Kidney (tissue), 14 donors: ENCODE results near the gene GRAP. TPM values are rescaled to one million over a fixed set of nuclear protein-coding genes. Genes with fewer than 3 reads are reported as not detected.

ENCODE experiments used
- DNase-seq, 5 donors: peaks; one replicate each; pipeline ENCODE4 v3.0.0-alpha.2; 2013 to 2020
- FAIRE-seq: peaks from 2 replicates; lab custom pipeline; 2012; peaks lifted over from hg19 to GRCh38; lab: Jason Lieb, UNC
- H3K27ac ChIP-seq, 2 donors: one replicate each; pipeline ENCODE4 v1.7.0; 2013; ENCODE audit warnings: low read depth in 2 of 2, low read length in 2 of 2, inconsistent platforms in 1 of 2
- H3K27me3 ChIP-seq: one replicate; pipeline ENCODE4 v1.7.1; 2013; ENCODE audit warnings: low read length, inconsistent platforms; ENCODE audit not compliant: control insufficient read depth, insufficient read depth
- H3K36me3 ChIP-seq, 3 donors: one replicate each; pipeline versions ENCODE4 v1.7.0 to v1.7.1; 2013; ENCODE audit warnings: low read length in 3 of 3, control low read depth in 1 of 3, inconsistent platforms in 1 of 3; ENCODE audit not compliant: insufficient read depth in 3 of 3, control insufficient read depth in 2 of 3
- H3K4me1 ChIP-seq, 3 donors: one replicate each; pipeline versions ENCODE4 v1.7.0 to v1.7.1; 2013; ENCODE audit warnings: low read length in 3 of 3, inconsistent platforms in 1 of 3, low read depth in 1 of 3; ENCODE audit not compliant: control insufficient read depth in 2 of 3, insufficient read depth in 2 of 3
- H3K4me3 ChIP-seq, 3 donors: one replicate each; pipeline versions ENCODE4 v1.7.0 to v1.8.1; 2013; ENCODE audit warnings: low read length in 3 of 3, control low read depth in 1 of 3, inconsistent platforms in 1 of 3
- H3K9ac ChIP-seq, 3 donors: one replicate each; pipeline versions ENCODE4 v1.7.0 to v1.7.1; 2013; ENCODE audit warnings: low read length in 3 of 3, control low read depth in 1 of 3, inconsistent platforms in 1 of 3
- H3K9me3 ChIP-seq, 3 donors: one replicate each; pipeline versions ENCODE4 v1.7.0 to v1.7.1; 2013; ENCODE audit warnings: low read length in 3 of 3, control low read depth in 1 of 3, inconsistent platforms in 1 of 3; ENCODE audit not compliant: control insufficient read depth in 2 of 3, insufficient read depth in 1 of 3
- CTCF ChIP-seq: IDR thresholded peaks from 3 replicates; pipeline ENCODE4 v1.5.1; 2012; ENCODE audit warnings: mild to moderate bottlenecking, moderate library complexity, borderline replicate concordance; ENCODE audit not compliant: insufficient read depth; ENCODE audit errors: extremely low read depth
- intact Hi-C: fragments of 100-400 bp; cut with DNase I; formaldehyde crosslinking; loops from one replicate; pipeline ENCODE4 v1.11.1; 2022
- polyA plus RNA-seq: library from polyadenylated mRNA; stranded (reverse); fragments of 350-450 nt; fragmentation: Illumina TruSeq; extraction: RNeasy Lipid Tissue Mini Kit (QIAGEN cat#74804); gene quantifications from one replicate; pipeline ENCODE4 v1.2.3, GENCODE V29; 2014; ENCODE audit warnings: low read depth, low replicate concordance; ENCODE audit not compliant: insufficient read depth
- total RNA-seq: library from RNA; stranded (reverse); fragmentation: NEBNext Ultra II Directional; extraction: Animal tissue kit (Norgen Biotek cat#: 25700); gene quantifications from one replicate; pipeline ENCODE4 v1.2.1, GENCODE V29; 2021
- donor health status: control.
- donor health status: control.
- donor health status: control.
- donor health status: control.
- donor health status: control.
- donor health status: DM: yes; HTN: yes; CAD: no.
- donor health status: Normal renal cell carcinoma (clear cell type).

Gene GRAP
- total and polyA plus RNA-seq, 2 donors from 2014 or later, result 7.0 to 8.4 TPM

- Histone ChIP-seq H3K4me1 (no peaks in the 10 kb centered on the region), H3K36me3 (no peaks in the 10 kb centered on the region), H3K9me3 (no peaks in the 10 kb centered on the region), H3K27me3 (no peaks in the 10 kb centered on the region), H3K27ac (no peak overlapping the region), H3K4me3 (no peak overlapping the region), H3K9ac (no peak overlapping the region)
- DNase-seq (peak in 1 of 5 donors; percentile 74), FAIRE-seq (no peak)
- no peak for TF ChIP-seq CTCF
- intact Hi-C loops, result no loop called here
These were observed 27.5 kb downstream of the GRAP start for GRCh38 chr17:19019041-19019941.

GRCh38 chr17:19018600-19018950 is 28.2 kb downstream of the GRAP start:
- Histone ChIP-seq H3K36me3 (no peaks in the 10 kb centered on the region), H3K27me3 (no peaks in the 10 kb centered on the region), H3K9me3 (no peaks in the 10 kb centered on the region), H3K27ac (no peak overlapping the region), H3K4me3 (no peak overlapping the region), H3K9ac (no peak overlapping the region), H3K4me1 (no peaks in the 10 kb centered on the region)
- FAIRE-seq, result no peak
- TF ChIP-seq CTCF, result no peak
- intact Hi-C loops, result no loop called here
- peak in 1 of 5 donors; percentile 35 for DNase-seq

GRCh38 chr17:19017804-19018599 is 28.8 kb downstream of the GRAP start:
- H3K27me3 ChIP-seq, result no peaks in the 10 kb centered on the region
- peak in 1 of 5 donors; percentile 33 for DNase-seq
- no peak for TF ChIP-seq CTCF
- intact Hi-C loops, result no loop called here
- no peak overlapping the region for H3K27ac ChIP-seq
- no peaks in the 10 kb centered on the region for H3K9me3 ChIP-seq
- no peaks in the 10 kb centered on the region for H3K4me1 ChIP-seq
- no peak for FAIRE-seq
- no peaks in the 10 kb centered on the region for H3K36me3 ChIP-seq
- no peak overlapping the region for H3K9ac ChIP-seq
- H3K4me3 ChIP-seq, result no peak overlapping the region
